GM19467 (cell line): Measurements from ENCODE around the gene BABAM2.
"Not testable (repeated sequence)": the region's sequence is repeated elsewhere in the genome, so short reads cannot be mapped to it uniquely, and the experiment has no call there.

Experiments used
- ATAC-seq: cut with Tn5 transposase; IDR thresholded peaks from one replicate; pipeline ENCODE4 v1.9.1; 2021; ENCODE audit warnings: mild to moderate bottlenecking, moderate library complexity; ENCODE audit not compliant: unreplicated experiment

Gene BABAM2

DNA sequence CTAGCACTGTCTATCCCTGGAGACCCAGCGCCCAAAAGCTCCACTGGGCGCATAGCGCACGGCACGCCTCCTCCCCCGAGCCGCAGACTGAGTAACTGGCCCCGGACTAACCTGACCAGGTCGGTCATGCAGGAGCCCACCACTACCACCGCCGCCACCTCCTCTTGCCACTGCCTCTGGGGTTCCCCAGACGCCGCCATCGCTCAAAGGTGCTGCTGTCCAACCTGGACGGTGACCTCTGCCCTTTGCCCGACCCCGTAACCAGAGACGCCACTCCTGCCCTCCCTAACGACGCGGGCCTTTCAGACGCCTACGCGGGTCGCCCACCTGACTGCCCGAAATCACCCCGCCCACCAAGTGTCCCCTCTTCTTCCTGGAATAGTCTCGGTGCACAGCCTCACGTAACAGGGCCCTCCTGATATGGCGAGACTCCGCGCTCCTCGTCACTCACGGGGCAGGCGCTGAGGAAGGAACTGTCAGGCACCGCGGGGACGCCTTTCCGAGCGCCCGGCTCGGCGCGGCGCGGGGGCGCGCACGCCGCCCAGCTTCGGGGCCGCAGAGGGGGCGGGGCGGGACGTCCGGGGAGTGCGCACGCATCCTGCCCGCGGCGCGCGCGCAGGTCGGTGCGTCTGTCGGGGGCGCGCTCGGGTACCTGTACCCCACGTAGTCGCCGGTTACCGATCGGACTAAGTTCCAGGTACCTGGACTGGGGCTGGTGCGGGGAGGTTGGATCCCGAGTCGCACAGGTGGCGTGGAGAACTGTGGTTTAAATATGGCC lies at the start of gene BABAM2, which contains the start of gene RBKS:
Gene BABAM2 (plus strand): TSS at position 584 of the 778 bp plus-strand sequence. CDS start 3,828 bp downstream, outside the sequence.
Gene RBKS (minus strand): TSS at position 242 of the 778 bp plus-strand sequence. CDS start 42 bp downstream, at position 200.
- peak; percentile 65 for ATAC-seq

GRCh38 chr2:27842894-27843293 lies 47.6 kb upstream of the BABAM2 start:
- no peak for ATAC-seq

DNA sequence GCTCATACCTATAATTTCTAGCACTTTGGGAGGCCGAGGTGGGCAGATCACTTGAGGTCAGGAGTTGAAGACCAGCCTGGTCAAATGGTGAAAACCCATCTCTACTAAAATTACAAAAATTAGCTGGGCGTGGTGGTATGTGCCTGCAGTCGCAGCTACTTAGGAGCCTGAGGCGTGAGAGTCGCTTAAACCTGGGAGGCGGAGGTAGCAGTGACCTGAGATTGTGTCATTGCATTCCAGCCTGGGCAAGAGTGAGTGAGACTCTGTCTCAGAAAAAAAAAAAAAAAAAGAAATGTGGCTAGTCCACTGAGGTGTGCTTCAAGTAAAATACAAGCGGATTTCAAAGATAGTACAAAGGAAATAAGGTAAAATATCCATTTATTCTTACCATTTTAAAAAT lies 46.5 kb upstream of the BABAM2 start:
- ATAC-seq = no peak

- ATAC-seq = no peak
Observed at GRCh38 chr2:27844821-27845255, 45.7 kb upstream of the BABAM2 start.

DNA sequence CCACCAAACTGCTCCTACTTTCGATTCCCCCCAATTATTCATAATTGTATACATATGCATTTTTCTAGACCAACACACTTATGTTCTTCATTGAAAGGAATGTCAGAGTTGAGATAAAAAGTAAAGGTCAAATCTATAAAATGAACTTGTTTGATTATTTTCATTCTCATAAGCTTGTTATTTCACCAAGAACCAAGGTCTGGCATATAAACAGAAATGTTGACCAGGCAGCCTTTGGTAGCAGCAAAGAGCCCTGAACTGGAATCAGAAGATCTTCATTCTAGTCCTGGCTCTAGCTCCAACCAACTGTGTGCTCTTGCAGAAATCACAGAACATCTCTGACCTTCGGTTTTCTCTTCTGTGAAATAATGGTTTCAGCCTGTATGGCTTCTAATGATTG lies 43.2 kb upstream of the BABAM2 start:
- no peak for ATAC-seq

GRCh38 chr2:27849558-27850205 lies 40.8 kb upstream of the BABAM2 start:
- no peak for ATAC-seq

- ATAC-seq = no peak
Observed at GRCh38 chr2:27852691-27853090, 37.8 kb upstream of the BABAM2 start.

- no peak for ATAC-seq
Observed at GRCh38 chr2:27854229-27854862, 36.2 kb upstream of the BABAM2 start.

- no peak for ATAC-seq
Observed at GRCh38 chr2:27855476-27855875, 35.1 kb upstream of the BABAM2 start.

- ATAC-seq = no peak
Observed at GRCh38 chr2:27856386-27856785, 34.1 kb upstream of the BABAM2 start.

DNA sequence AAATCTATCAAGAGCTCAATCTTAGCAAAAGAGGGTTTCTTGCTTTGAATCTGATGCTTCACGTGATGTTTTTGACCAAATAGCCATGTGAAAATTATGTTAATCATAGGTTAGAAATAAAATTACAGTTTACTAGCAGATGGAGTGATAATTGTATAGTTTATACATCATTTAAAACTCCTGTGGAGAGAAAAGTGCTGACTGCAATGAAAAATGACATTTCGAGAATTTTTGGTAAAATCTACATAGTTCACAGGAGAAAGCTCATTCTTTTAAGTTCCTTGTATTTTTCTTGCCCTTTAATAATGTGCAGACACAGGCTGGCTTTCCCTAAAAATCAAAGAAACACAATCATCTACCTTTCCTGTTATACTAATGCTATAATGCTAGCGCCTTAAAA lies 33.6 kb upstream of the BABAM2 start:
- no peak for ATAC-seq

DNA sequence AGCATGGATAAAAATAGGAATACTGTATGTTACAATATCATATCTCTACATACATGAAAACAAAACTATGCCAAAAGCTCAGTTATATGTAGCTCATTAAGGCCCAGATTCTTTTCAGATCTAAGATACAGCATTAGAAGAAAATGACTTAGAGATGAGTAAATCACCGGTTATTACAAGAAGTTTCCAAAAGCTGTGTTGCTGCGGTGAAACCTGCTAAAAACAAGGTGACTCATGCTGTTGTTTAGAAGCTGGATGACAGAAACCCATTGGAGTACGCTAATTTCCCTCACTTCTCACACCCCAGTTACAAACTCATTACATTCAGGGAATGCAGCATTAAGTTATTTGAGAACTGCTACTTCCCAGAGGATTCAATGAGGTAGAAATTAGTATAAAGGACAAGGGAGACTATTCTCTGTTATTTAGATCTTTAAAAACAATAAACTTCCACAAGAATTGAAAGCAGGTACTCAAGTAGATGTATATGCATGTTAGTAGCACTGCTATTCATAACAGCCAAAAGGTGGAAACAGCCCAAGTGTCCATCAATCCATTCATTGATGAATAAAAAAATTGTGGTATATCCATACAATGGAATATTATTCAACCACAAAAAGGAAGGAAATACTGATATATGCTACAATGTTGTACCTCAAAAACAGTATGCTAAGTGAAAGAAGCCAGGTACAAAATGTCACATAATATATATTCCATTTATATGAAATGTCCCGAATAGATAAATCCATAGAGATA lies 32.9 kb upstream of the BABAM2 start:
- ATAC-seq = no peak

DNA sequence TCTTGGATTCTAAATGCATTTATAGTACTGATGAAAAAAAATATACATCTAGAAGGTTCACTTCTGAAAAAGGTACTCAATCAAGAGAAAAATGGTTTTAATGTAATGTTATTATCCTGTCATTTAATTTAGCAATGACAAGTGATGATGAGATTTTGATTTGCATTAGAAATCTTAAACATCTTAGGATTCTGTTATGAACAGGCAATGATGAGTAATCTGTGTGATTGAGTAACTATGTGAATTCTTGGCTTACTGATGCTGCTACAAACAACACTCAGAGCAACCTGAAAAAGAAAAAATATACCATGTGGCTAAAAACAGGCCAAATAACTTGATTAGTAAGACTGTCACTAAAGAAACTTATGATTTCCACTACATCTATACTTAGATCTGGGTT lies 30.4 kb upstream of the BABAM2 start:
- ATAC-seq = no peak

- ATAC-seq = no peak
Observed at GRCh38 chr2:27863146-27863545, 27.4 kb upstream of the BABAM2 start.

DNA sequence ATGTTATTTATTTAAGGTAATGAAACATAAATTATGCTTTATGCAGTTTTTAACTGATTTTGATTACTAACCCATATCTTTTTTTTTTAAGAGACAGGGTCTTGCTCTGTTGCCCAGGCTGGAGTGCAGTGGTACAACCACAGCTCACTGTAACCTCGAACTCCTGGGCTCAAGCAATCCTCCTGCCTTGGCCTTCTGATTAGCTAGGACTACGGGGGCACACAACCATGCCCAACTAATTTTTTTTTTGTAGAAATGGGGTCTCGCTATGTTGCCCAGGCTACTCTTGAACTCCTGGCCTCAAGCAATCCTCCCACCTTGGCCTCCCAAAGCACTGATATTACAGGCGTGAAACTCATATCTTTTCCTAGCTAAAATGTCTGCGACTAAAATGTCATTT lies 26.6 kb upstream of the BABAM2 start:
- ATAC-seq = not testable (repeated sequence)

GRCh38 chr2:27866237-27866636 lies 24.3 kb upstream of the BABAM2 start:
- ATAC-seq = no peak

DNA sequence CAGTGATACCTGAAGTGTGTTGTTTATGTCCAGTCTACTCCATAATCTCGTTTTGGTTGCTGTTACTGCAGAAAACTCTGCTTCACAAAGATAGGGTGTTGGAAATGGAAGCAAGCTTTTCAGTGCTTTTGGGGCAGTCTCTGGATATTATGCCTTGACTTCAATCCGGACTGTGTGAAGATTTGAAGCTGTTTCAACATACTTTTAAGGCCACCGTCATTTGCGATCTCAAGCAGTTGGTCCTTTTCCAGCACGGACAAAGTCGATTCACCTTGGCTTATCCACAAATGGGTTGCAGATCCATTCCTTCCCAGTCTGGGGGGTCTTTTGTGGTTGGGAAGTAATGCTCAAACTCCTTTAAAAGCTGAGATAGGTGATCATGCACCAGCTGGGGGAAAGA lies 20.8 kb upstream of the BABAM2 start:
- ATAC-seq = no peak

- no peak for ATAC-seq
Observed at GRCh38 chr2:27870724-27871123, 19.8 kb upstream of the BABAM2 start.

- no peak for ATAC-seq
Observed at GRCh38 chr2:27871802-27872201, 18.7 kb upstream of the BABAM2 start.

- no peak for ATAC-seq
Observed at GRCh38 chr2:27873091-27873490, 17.4 kb upstream of the BABAM2 start.
